Liver (tissue), 9 donors: Measurements from ENCODE around the gene STT3B. TPM values are rescaled to one million over a fixed set of nuclear protein-coding genes. Genes with fewer than 3 reads are reported as not detected.

ENCODE experiments used
- DNase-seq: peaks from one replicate; pipeline ENCODE4 v3.0.0-alpha.2; 2017; ENCODE audit warnings: low spot score
- H3K27ac ChIP-seq, 2 donors: one replicate each; pipeline ENCODE4 v1.7.0; 2013; ENCODE audit warnings: inconsistent platforms in 2 of 2, low read length in 2 of 2, control low read depth in 1 of 2, low read depth in 1 of 2, mild to moderate bottlenecking in 1 of 2
- H3K27me3 ChIP-seq, 4 donors: one replicate each; pipeline versions ENCODE4 v1.6.1 to v1.7.0; 2013; ENCODE audit warnings: low read length in 3 of 4, inconsistent platforms in 1 of 4, mild to moderate bottlenecking in 1 of 4, moderate library complexity in 1 of 4; ENCODE audit not compliant: control insufficient read depth in 4 of 4, insufficient read depth in 4 of 4
- H3K36me3 ChIP-seq, 4 donors: one replicate each; pipeline versions ENCODE4 v1.6.1 to v1.7.0; 2013; ENCODE audit warnings: low read length in 3 of 4, mild to moderate bottlenecking in 3 of 4, low read depth in 1 of 4, moderate library complexity in 1 of 4; ENCODE audit not compliant: control insufficient read depth in 4 of 4, insufficient read depth in 3 of 4
- H3K4me1 ChIP-seq, 4 donors: one replicate each; pipeline versions ENCODE4 v1.6.1 to v1.7.0; 2013; ENCODE audit warnings: low read length in 3 of 4, mild to moderate bottlenecking in 3 of 4, moderate library complexity in 1 of 4; ENCODE audit not compliant: control insufficient read depth in 4 of 4, insufficient read depth in 4 of 4
- H3K4me3 ChIP-seq, 3 donors: one replicate each; pipeline versions ENCODE4 v1.6.1 to v1.7.0; 2013; ENCODE audit warnings: low read length in 3 of 3, control low read depth in 1 of 3, low read depth in 1 of 3, mild to moderate bottlenecking in 1 of 3
- H3K9ac ChIP-seq, 2 donors: one replicate each; pipeline ENCODE4 v1.7.0; 2013; ENCODE audit warnings: low read length in 2 of 2, mild to moderate bottlenecking in 2 of 2, moderate library complexity in 2 of 2, control low read depth in 1 of 2, low read depth in 1 of 2
- H3K9me3 ChIP-seq, 4 donors: one replicate each; pipeline versions ENCODE4 v1.6.1 to v1.7.0; 2013; ENCODE audit warnings: low read length in 3 of 4; ENCODE audit not compliant: control insufficient read depth in 4 of 4
- CTCF ChIP-seq: fragments of 150-350 bp; IDR thresholded peaks from 2 replicates; pipeline ENCODE4 v1.5.1; 2017; ENCODE audit warnings: improper control_type of control experiment, low read depth, low read length; ENCODE audit not compliant: missing input control
- EGR1 ChIP-seq, 2 donors: IDR thresholded peaks; 2 replicates each; pipeline ENCODE4 v1.6.1; 2016 to 2018; ENCODE audit warnings: antibody characterized with exemption in 2 of 2, low read depth in 2 of 2
- FOXA1 ChIP-seq: IDR thresholded peaks from 2 replicates; pipeline ENCODE4 v1.6.1; 2016; ENCODE audit warnings: antibody characterized with exemption
- FOXA2 ChIP-seq: IDR thresholded peaks from 2 replicates; pipeline ENCODE4 v1.6.1; 2016; ENCODE audit warnings: antibody characterized with exemption
- HNF4A ChIP-seq, 2 donors: conservative IDR thresholded peaks; 2 replicates each; pipeline ENCODE4 v1.6.1; 2016; ENCODE audit warnings: antibody characterized with exemption in 2 of 2, mild to moderate bottlenecking in 2 of 2
- HNF4G ChIP-seq: IDR thresholded peaks from 2 replicates; pipeline ENCODE4 v1.6.1; 2016; ENCODE audit warnings: antibody characterized with exemption
- JUND ChIP-seq, 2 donors: IDR thresholded peaks; 2 replicates each; pipeline ENCODE4 v1.6.1; 2016; ENCODE audit warnings: antibody characterized with exemption in 2 of 2
- MAX ChIP-seq: IDR thresholded peaks from 2 replicates; pipeline ENCODE4 v1.6.1; 2016; ENCODE audit warnings: antibody characterized with exemption
- NR2F2 ChIP-seq: IDR thresholded peaks from 2 replicates; pipeline ENCODE4 v1.6.1; 2016; ENCODE audit warnings: antibody characterized with exemption
- RAD21 ChIP-seq, 2 donors: IDR thresholded peaks; 2 replicates each; pipeline ENCODE4 v1.6.1; 2016; ENCODE audit warnings: antibody characterized with exemption in 2 of 2, mild to moderate bottlenecking in 2 of 2
- RXRA ChIP-seq, 2 donors: IDR thresholded peaks; 2 replicates each; pipeline ENCODE4 v1.6.1; 2017 to 2018; ENCODE audit warnings: antibody characterized with exemption in 2 of 2, mild to moderate bottlenecking in 1 of 2
- SP1 ChIP-seq: IDR thresholded peaks from 2 replicates; pipeline ENCODE4 v1.6.1; 2018; ENCODE audit warnings: antibody characterized with exemption, mild to moderate bottlenecking
- TAF1 ChIP-seq: conservative IDR thresholded peaks from 2 replicates; pipeline ENCODE4 v1.6.1; 2016; ENCODE audit warnings: antibody characterized with exemption, mild to moderate bottlenecking
- YY1 ChIP-seq: IDR thresholded peaks from 2 replicates; pipeline ENCODE4 v1.6.1; 2016; ENCODE audit warnings: antibody characterized with exemption, mild to moderate bottlenecking
- WGBS: extraction: QIAGEN DNeasy Blood & Tissue Kit; methylation state at CpG from one replicate; pipeline ENCODE4 v1.1.7; 2013; 5-methylcytosine and 5-hydroxymethylcytosine counted together
- polyA plus RNA-seq, 2 donors: library from polyadenylated mRNA; stranded (reverse) in 1 of 2; unstranded in 1 of 2; fragments of 200-250 nt in 1 of 2; fragments of >200 nt in 1 of 2; fragmentation: Nextera tagmentation in 1 of 2; extraction: Ambion mirVana in 1 of 2; gene quantifications; one replicate each; pipeline versions ENCODE4 v1.2.1 to v1.2.3, GENCODE V29; 2013 to 2015
- total RNA-seq, 2 donors: library from RNA; depleted of rRNA; stranded (reverse); fragments of >200 nt; gene quantifications; one replicate each; pipeline ENCODE4 v1.2.3, GENCODE V29; 2014
- TF ChIP-seq, protein P1 (sequence below): IDR thresholded peaks from 2 replicates; pipeline ENCODE4 v1.6.1; 2016; ENCODE audit warnings: antibody characterized with exemption
- TF ChIP-seq, protein P2 (sequence below): IDR thresholded peaks from 2 replicates; pipeline ENCODE4 v1.6.1; 2016; ENCODE audit warnings: antibody characterized with exemption
- TF ChIP-seq, protein P3 (sequence below): IDR thresholded peaks from 2 replicates; pipeline ENCODE4 v1.6.1; 2016; ENCODE audit warnings: antibody characterized with exemption, mild to moderate bottlenecking
- donor health status: healthy.
- donor health status: healthy.
- donor health status: healthy.
- donor health status: healthy.
- donor health status: healthy.

STT3B gene
- total and polyA plus RNA-seq, 4 donors: 23.9 to 128 (median 85.5) TPM

DNA sequence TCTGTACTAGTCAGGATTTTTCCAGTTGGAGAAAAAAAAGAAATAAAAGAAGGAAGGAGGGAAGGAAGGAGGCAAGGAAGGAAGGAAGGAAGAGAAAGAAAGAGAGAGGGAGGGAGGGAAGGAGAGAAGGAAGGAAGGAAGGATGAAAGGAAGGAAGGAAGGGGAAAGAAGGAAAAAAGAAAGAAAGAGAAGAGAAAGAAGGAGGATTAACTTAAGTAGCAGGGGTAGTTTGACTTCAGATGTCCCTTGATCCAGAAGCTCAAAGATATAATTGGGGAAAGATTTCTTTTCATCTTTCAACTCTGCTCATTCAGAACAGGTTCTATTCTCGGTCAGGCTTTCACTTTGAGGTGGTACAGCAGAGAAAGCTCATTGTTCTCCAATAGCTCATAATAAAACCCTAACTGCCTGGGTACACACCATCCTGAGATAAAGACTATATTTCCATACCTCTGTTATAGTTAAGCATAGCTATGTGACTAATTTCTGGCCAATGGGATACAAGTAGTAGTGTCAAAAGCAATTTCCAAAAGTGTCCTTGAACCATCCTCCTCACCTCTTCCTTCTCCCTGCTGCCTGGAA is 23.5 kb upstream of the STT3B start:
- H3K27ac ChIP-seq: no peak overlapping the region
- no peak overlapping the region for H3K9ac ChIP-seq
- no peak overlapping the region for H3K4me3 ChIP-seq
- TF ChIP-seq, protein P1, sequence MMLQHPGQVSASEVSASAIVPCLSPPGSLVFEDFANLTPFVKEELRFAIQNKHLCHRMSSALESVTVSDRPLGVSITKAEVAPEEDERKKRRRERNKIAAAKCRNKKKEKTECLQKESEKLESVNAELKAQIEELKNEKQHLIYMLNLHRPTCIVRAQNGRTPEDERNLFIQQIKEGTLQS: no peak
- TF ChIP-seq RAD21 (IDR thresholded peaks at IDR 0.05): no peak
- no peak for TF ChIP-seq HNF4A (conservative IDR thresholded peaks at IDR 0.05)
- no peak for TF ChIP-seq FOXA1
- no peak for TF ChIP-seq EGR1 (IDR thresholded peaks at IDR 0.05; ENCODE audit: low read depth in 2 of 2)
- TF ChIP-seq CTCF: no peak
- TF ChIP-seq NR2F2: no peak
- TF ChIP-seq FOXA2: no peak
- TF ChIP-seq, protein P2, sequence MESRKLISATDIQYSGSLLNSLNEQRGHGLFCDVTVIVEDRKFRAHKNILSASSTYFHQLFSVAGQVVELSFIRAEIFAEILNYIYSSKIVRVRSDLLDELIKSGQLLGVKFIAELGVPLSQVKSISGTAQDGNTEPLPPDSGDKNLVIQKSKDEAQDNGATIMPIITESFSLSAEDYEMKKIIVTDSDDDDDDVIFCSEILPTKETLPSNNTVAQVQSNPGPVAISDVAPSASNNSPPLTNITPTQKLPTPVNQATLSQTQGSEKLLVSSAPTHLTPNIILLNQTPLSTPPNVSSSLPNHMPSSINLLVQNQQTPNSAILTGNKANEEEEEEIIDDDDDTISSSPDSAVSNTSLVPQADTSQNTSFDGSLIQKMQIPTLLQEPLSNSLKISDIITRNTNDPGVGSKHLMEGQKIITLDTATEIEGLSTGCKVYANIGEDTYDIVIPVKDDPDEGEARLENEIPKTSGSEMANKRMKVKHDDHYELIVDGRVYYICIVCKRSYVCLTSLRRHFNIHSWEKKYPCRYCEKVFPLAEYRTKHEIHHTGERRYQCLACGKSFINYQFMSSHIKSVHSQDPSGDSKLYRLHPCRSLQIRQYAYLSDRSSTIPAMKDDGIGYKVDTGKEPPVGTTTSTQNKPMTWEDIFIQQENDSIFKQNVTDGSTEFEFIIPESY: no peak
- no peak for TF ChIP-seq MAX
- no peak for TF ChIP-seq TAF1
- TF ChIP-seq SP1: no peak
- TF ChIP-seq YY1: no peak
- DNase-seq: no peak
- WGBS: 89% methylated on average over 1 of the region's 1 CpG
- peaks cover 0 to 5% (median 4%) of the 10 kb centered on the region in 4 donors for H3K4me1 ChIP-seq
- no peaks in the 10 kb centered on the region for H3K27me3 ChIP-seq
- H3K9me3 ChIP-seq: no peaks in the 10 kb centered on the region
- H3K36me3 ChIP-seq: no peaks in the 10 kb centered on the region

- TF ChIP-seq SP1 (no peak), EGR1 (IDR thresholded peaks at IDR 0.05; ENCODE audit: low read depth in 2 of 2) (no peak), FOXA2 (no peak), HNF4G (no peak), TAF1 (no peak), CTCF (no peak), RAD21 (IDR thresholded peaks at IDR 0.05) (no peak), JUND (IDR thresholded peaks at IDR 0.05) (no peak), MAX (no peak), RXRA (IDR thresholded peaks at IDR 0.05) (no peak), FOXA1 (no peak), NR2F2 (no peak), YY1 (no peak)
- TF ChIP-seq, protein P1: no peak
- TF ChIP-seq, protein P2: no peak
- TF ChIP-seq, protein P3, sequence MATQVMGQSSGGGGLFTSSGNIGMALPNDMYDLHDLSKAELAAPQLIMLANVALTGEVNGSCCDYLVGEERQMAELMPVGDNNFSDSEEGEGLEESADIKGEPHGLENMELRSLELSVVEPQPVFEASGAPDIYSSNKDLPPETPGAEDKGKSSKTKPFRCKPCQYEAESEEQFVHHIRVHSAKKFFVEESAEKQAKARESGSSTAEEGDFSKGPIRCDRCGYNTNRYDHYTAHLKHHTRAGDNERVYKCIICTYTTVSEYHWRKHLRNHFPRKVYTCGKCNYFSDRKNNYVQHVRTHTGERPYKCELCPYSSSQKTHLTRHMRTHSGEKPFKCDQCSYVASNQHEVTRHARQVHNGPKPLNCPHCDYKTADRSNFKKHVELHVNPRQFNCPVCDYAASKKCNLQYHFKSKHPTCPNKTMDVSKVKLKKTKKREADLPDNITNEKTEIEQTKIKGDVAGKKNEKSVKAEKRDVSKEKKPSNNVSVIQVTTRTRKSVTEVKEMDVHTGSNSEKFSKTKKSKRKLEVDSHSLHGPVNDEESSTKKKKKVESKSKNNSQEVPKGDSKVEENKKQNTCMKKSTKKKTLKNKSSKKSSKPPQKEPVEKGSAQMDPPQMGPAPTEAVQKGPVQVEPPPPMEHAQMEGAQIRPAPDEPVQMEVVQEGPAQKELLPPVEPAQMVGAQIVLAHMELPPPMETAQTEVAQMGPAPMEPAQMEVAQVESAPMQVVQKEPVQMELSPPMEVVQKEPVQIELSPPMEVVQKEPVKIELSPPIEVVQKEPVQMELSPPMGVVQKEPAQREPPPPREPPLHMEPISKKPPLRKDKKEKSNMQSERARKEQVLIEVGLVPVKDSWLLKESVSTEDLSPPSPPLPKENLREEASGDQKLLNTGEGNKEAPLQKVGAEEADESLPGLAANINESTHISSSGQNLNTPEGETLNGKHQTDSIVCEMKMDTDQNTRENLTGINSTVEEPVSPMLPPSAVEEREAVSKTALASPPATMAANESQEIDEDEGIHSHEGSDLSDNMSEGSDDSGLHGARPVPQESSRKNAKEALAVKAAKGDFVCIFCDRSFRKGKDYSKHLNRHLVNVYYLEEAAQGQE: no peak
Measured at GRCh38 chr3:31514570-31514969, 18.2 kb upstream of the STT3B start.

More at GRCh38 chr3:31514570-31514969, 18.2 kb upstream of the STT3B start:
- no peaks in the 10 kb centered on the region for H3K9me3 ChIP-seq
- 95% methylated on average over 5 of the region's 5 CpGs for WGBS
- no peak for DNase-seq
- no peak overlapping the region for H3K9ac ChIP-seq
- H3K36me3 ChIP-seq: no peaks in the 10 kb centered on the region
- no peaks in the 10 kb centered on the region for H3K4me1 ChIP-seq
- no peak overlapping the region for H3K4me3 ChIP-seq
- H3K27ac ChIP-seq: no peak overlapping the region
- H3K27me3 ChIP-seq: no peaks in the 10 kb centered on the region
